CD14-positive monocyte (primary cell): Measurements from ENCODE around the gene SCAF8. TPM values are rescaled to one million over a fixed set of nuclear protein-coding genes. Genes with fewer than 3 reads are reported as not detected.

Experiments
- DNase-seq, 3 donors: peaks; one replicate each; pipeline ENCODE4 v3.0.0-alpha.2; 2011 to 2022
- H2AFZ ChIP-seq: 2 replicates; pipeline ENCODE4 v1.6.0; 2012; ENCODE audit warnings: mild to moderate bottlenecking, low read depth, low read length, inconsistent platforms; ENCODE audit not compliant: insufficient read depth, poor library complexity, severe bottlenecking
- H3K27ac ChIP-seq, 2 donors: 1 replicate in 1 of 2; 2 replicates in 1 of 2; pipeline ENCODE4 v1.5.1; 2012 to 2013; ENCODE audit warnings: low read length in 2 of 2, control low read depth in 1 of 2, inconsistent platforms in 1 of 2, low read depth in 1 of 2, mild to moderate bottlenecking in 1 of 2
- H3K27me3 ChIP-seq, 2 donors: one replicate each; pipeline versions ENCODE4 v1.6.0 to v1.6.1; 2011 to 2013; ENCODE audit warnings: low read length in 2 of 2; ENCODE audit not compliant: control insufficient read depth in 2 of 2, insufficient read depth in 2 of 2
- H3K36me3 ChIP-seq, 2 donors: replicated peaks in 1 of 2; 1 replicate in 1 of 2; 2 replicates in 1 of 2; pipeline versions ENCODE4 v1.5.1 to v1.6.1; 2012 to 2013; ENCODE audit warnings: low read length in 2 of 2, control low read depth in 1 of 2, inconsistent platforms in 1 of 2, mild to moderate bottlenecking in 1 of 2; ENCODE audit not compliant: insufficient read depth in 2 of 2, control insufficient read depth in 1 of 2
- H3K4me1 ChIP-seq, 2 donors: 1 replicate in 1 of 2; 2 replicates in 1 of 2; pipeline versions ENCODE4 v1.5.1 to v1.6.1; 2012 to 2013; ENCODE audit warnings: low read length in 2 of 2, control low read depth in 1 of 2, inconsistent platforms in 1 of 2, mild to moderate bottlenecking in 1 of 2, moderate library complexity in 1 of 2; ENCODE audit not compliant: insufficient read depth in 2 of 2, control insufficient read depth in 1 of 2
- H3K4me2 ChIP-seq: replicated peaks from 2 replicates; pipeline ENCODE3; 2012; ENCODE audit warnings: low read length, moderate library complexity, mild to moderate bottlenecking; ENCODE audit not compliant: poor library complexity, severe bottlenecking; ENCODE audit errors: extremely low read depth
- H3K4me3 ChIP-seq, 3 experiments: fragments of 200-600 bp in 1 of 3; sonication (generic) in 1 of 3; replicated peaks in 1 of 3; 1 replicate in 2 of 3; 2 replicates in 1 of 3; pipeline ENCODE4 v1.5.1; 2011 to 2013; ENCODE audit warnings: low read length in 3 of 3, mild to moderate bottlenecking in 3 of 3, control low read depth in 2 of 3, low read depth in 2 of 3, inconsistent platforms in 1 of 3, moderate library complexity in 1 of 3
- H3K79me2 ChIP-seq: 2 replicates; pipeline ENCODE4 v1.6.0; 2012; ENCODE audit warnings: mild to moderate bottlenecking, control low read depth, inconsistent platforms, low read length, moderate library complexity; ENCODE audit not compliant: insufficient read depth
- H3K9ac ChIP-seq: 2 replicates; pipeline ENCODE4 v1.6.0; 2017; ENCODE audit warnings: low read length, mild to moderate bottlenecking; ENCODE audit not compliant: insufficient read depth, poor library complexity, severe bottlenecking
- H3K9me3 ChIP-seq, 2 donors: replicated peaks in 1 of 2; 1 replicate in 1 of 2; 2 replicates in 1 of 2; pipeline versions ENCODE4 v1.5.1 to v1.6.1; 2012 to 2013; ENCODE audit warnings: low read length in 2 of 2, control low read depth in 1 of 2; ENCODE audit not compliant: control insufficient read depth in 1 of 2, insufficient read depth in 1 of 2
- H4K20me1 ChIP-seq: 2 replicates; pipeline ENCODE4 v1.6.0; 2012; ENCODE audit warnings: mild to moderate bottlenecking, low read length, control low read depth, moderate library complexity; ENCODE audit not compliant: insufficient read depth
- H3K27ac Mint-ChIP-seq, 7 donors: one replicate each; pipeline ENCODE4 v1.8.0; 2020; ENCODE audit warnings: mild to moderate bottlenecking in 7 of 7, mixed read lengths in 7 of 7, moderate library complexity in 6 of 7, inconsistent platforms in 2 of 7
- H3K27me3 Mint-ChIP-seq, 3 donors: one replicate each; pipeline ENCODE4 v1.8.0; 2021 to 2022; ENCODE audit warnings: low read depth in 3 of 3, mild to moderate bottlenecking in 3 of 3, mixed read lengths in 3 of 3, moderate library complexity in 3 of 3, inconsistent platforms in 1 of 3
- H3K36me3 Mint-ChIP-seq, 2 donors: one replicate each; pipeline ENCODE4 v1.8.0; 2020; ENCODE audit warnings: mixed read lengths in 2 of 2, inconsistent platforms in 1 of 2, mild to moderate bottlenecking in 1 of 2
- H3K4me1 Mint-ChIP-seq: one replicate; pipeline ENCODE4 v1.8.0; 2020; ENCODE audit warnings: mild to moderate bottlenecking, mixed read lengths
- H3K4me3 Mint-ChIP-seq, 2 donors: one replicate each; pipeline ENCODE4 v1.8.0; 2020; ENCODE audit warnings: mild to moderate bottlenecking in 2 of 2, mixed read lengths in 2 of 2, moderate library complexity in 1 of 2
- H3K9me3 Mint-ChIP-seq, 7 donors: one replicate each; pipeline ENCODE4 v1.8.0; 2020 to 2022; ENCODE audit warnings: mixed read lengths in 7 of 7, mild to moderate bottlenecking in 6 of 7, moderate library complexity in 6 of 7, inconsistent platforms in 2 of 7
- CTCF ChIP-seq: fragments of 200-600 bp; IDR thresholded peaks from one replicate; pipeline ENCODE4 v1.8.0; 2022; ENCODE audit warnings: antibody characterized with exemption, mild to moderate bottlenecking
- WGBS: methylation state at CpG from one replicate; pipeline ENCODE4 v1.1.5; 2013; ENCODE audit warnings: missing lambda C conversion rate; ENCODE audit not compliant: insufficient coverage; 5-methylcytosine and 5-hydroxymethylcytosine counted together
- intact Hi-C, 2 donors: fragments of 100-400 bp; cut with micrococcal nuclease; formaldehyde crosslinking; loops; one replicate each; pipeline versions ENCODE4 v1.15.0 to v1.15.1; 2023
- polyA plus RNA-seq, 3 donors: library from polyadenylated mRNA; depleted of rRNA in 1 of 3; unstranded in 2 of 3; stranded (reverse) in 1 of 3; fragments of 300-500 nt in 2 of 3; fragments of >200 nt in 1 of 3; fragmentation: Illumina TruSeq in 2 of 3; gene quantifications; 1 replicate in 2 of 3; 2 replicates in 1 of 3; pipeline ENCODE4 v1.2.3, GENCODE V29; 2012 to 2021

SCAF8 gene
- polyA plus RNA-seq, 3 donors, result 2.8 to 18.5 (median 4.2) TPM

- Mint-ChIP-seq H3K4me3 (no peak overlapping the region), H3K27ac (no peak overlapping the region), H3K9me3 (peaks cover 3 to 33% (median 18%) of the 10 kb centered on the region in 7 donors), H3K27me3 (peaks cover 4 to 12% (median 6%) of the 10 kb centered on the region in 3 donors), H3K36me3 (no peaks in the 10 kb centered on the region), H3K4me1 (no peaks in the 10 kb centered on the region)
- H3K4me3 ChIP-seq, result no peak overlapping the region
- no peaks in the 10 kb centered on the region for H3K27me3 ChIP-seq
- no peaks in the 10 kb centered on the region for H3K36me3 ChIP-seq
- no peak overlapping the region for H3K4me2 ChIP-seq
- H3K27ac ChIP-seq, result no peak overlapping the region
- intact Hi-C loops, result no loop called here
- no peak overlapping the region for H2AFZ ChIP-seq
- peaks cover under 1 to 1% of the 10 kb centered on the region in 2 donors for H3K4me1 ChIP-seq
- no peaks in the 10 kb centered on the region for H3K79me2 ChIP-seq
- H4K20me1 ChIP-seq, result no peaks in the 10 kb centered on the region
- DNase-seq, result no peak
- no peak overlapping the region for H3K9ac ChIP-seq
- TF ChIP-seq CTCF, result no peak
- 8% methylated on average over 1 of the region's 6 CpGs for WGBS
- H3K9me3 ChIP-seq, result peaks cover 8 to 10% of the 10 kb centered on the region in 2 donors
Measured at GRCh38 chr6:154721460-154721859, 11.8 kb upstream of the SCAF8 start.

- DNase-seq, result no peak
- Histone ChIP-seq H3K79me2 (no peaks in the 10 kb centered on the region), H3K36me3 (no peaks in the 10 kb centered on the region), H3K9me3 (no peaks in the 10 kb centered on the region), H4K20me1 (no peaks in the 10 kb centered on the region), H3K4me1 (no peaks in the 10 kb centered on the region), H3K27me3 (no peaks in the 10 kb centered on the region), H3K4me2 (no peak overlapping the region), H3K4me3 (no peak overlapping the region), H3K27ac (no peak overlapping the region), H3K9ac (no peak overlapping the region), H2AFZ (no peak overlapping the region)
- intact Hi-C loops, result no loop called here
- Mint-ChIP-seq H3K9me3 (peaks cover 0 to 2% (median 0%) of the 10 kb centered on the region in 7 donors), H3K36me3 (peaks cover 0 to 3% of the 10 kb centered on the region in 2 donors), H3K4me3 (no peak overlapping the region), H3K27me3 (peaks cover 2 to 4% (median 3%) of the 10 kb centered on the region in 3 donors), H3K4me1 (peaks cover 3% of the 10 kb centered on the region), H3K27ac (peak overlapping the region in 1 of 7 donors; percentile 6)
- no CpG with 5 or more reads among the region's 1 CpG for WGBS
- no peak for TF ChIP-seq CTCF
Measured at GRCh38 chr6:154726887-154727286, 6.3 kb upstream of the SCAF8 start.
